ENCODE measurements around the gene OSCAR.
"Not testable (repeated sequence)": the region's sequence is repeated elsewhere in the genome, so short reads cannot be mapped to it uniquely, and the experiment has no call there.

Gene OSCAR

DNA sequence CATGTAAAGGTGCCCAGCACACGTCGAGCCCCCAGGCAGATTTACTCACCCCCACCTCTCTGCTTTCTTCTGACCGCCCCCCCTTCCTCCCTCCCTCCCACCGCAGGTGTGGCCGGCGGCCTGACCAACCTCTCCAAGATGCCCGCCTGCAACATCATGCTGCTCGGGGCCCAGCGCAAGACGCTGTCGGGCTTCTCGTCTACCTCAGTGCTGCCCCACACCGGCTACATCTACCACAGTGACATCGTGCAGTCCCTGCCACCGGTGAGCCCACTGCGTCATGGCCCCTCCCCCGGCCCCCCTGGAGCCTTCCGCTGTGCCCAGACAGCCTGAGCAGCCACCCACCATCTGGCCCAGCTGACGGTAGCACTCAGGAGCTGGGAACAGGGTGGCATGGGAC lies 23.8 kb upstream of the OSCAR start:
- no peak for DNase-seq (ENCODE audit: low spot score)

DNA sequence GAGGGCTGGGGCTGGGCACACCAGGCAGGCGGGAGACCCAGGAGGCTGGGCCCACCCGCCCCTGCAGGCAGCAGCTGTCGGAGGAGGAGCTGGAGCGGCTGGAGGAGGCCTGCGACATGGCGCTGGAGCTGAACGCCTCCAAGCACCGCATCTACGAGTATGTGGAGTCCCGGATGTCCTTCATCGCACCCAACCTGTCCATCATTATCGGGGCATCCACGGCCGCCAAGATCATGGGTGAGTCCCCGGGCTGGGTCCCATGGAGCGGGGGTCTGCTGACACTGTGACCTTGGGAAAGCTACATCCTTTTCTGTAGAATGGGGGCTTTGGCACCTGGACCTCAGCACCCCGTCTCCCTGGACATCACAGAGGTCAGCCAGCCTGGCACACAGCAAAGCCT lies 23.1 kb upstream of the OSCAR start:
- DNase-seq (ENCODE audit: low spot score): no peak

DNA sequence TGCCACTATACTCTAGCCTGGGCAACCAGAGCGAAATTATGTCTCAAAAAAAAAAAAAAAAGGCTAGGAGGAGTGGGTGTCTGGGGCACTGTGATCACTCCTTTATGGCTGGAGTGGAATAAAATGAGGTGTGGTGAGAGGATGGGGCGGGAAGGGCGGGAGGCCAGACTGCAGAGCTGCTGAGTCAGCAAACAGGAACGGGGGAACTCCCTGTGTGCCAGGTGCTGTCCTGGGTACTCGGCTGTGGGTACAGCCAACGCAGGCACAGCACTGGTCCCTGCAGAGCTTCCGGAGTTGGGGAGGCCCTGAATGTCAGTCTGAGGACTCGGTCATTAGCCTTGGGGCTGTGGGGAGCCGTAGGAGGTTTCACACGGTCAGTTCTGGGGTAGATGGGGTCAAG lies 20.7 kb upstream of the OSCAR start:
- DNase-seq (ENCODE audit: low spot score): no peak

DNA sequence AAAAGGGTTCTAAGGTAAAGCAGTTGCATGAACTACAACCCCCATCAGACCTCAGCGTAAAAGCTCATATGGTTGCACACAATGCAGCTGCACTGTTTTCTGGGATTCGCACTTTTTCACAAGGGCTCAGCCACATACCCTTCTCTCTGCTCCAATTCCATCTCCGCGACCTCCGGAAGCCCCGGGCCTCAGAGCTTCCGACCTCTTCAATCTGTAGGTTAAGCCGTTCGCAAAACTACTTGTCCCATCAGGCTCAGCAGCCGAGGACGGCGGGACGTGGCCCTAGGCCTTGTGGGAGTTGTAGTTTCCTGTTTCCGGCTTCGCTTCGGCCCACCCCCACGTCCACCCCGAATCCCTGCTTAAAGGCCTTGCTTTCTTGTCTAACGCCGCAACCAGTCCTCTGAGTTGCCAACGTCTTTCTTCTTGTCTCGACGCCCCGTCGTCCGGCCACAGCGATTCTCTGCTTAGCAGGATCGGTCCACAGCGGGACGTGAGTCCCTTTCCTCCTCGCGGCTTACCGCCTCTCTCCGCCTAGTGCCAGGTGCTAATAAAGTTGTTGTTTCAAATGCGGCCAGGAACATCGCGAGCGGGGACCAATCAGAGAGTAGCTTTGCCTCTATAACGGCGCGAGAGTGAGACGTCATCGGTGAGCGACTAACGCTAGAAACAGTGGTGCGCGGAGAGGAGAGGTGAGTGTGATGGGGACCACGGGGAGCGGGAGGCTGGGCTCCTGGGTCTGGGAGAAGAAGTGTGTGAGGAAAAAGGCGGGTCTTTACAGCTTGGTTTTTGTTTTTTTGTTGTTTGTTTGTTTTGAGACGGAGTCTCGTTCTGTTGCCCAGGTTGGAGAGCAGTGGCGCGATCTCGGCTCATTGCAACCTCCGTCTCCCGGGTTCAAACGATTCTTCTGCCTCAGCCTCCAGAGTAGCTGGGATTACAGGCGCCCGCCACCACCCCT lies 14.8 kb upstream of the OSCAR start, which contains the start of the genes PRPF31 and TFPT:
Gene PRPF31 (plus strand): TSS at position 646 of the 955 bp plus-strand sequence. CDS start 2,525 bp downstream, outside the sequence.
Gene TFPT (minus strand): TSS at position 549 of the 955 bp plus-strand sequence. CDS start 388 bp downstream, at position 161.
- DNase-seq (ENCODE audit: low spot score): peak; percentile 99

DNA sequence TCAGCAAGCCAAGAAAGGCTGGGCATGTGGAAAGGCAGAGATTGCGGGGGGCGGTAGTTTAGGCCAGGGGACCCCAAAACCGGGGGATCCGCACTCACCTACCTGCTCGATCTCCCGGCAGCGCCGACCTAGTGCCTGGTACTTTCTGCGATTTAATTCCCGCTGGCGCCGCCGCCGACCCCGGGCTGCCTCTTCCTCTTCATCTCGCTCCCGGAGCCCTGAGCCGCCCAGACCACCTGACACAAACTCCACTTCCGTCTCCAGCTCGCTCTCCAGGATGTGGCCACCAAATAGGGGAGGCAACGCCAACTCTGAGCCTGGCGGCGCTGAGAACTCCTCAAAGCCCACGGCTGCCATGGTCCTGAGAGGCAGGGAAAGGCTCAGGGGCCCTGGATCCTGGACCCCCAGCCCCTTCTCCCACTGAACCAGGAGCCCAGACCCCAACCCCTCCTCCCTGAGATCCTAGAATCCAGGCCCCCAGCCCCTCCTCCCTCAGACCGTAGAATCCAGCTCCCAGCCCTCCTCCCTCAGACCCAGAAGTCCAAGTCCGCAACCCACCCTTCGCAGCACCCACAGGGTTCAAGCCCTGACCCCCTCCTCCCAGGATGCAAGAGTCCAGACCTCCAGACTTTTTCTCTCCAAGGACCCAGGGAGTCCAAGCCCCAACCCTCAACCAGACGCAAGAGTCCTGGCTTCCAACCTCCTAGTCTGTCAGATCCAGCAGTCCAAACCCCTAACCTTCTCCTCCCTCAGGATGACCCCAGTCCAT lies 13.9 kb upstream of the OSCAR start:
- DNase-seq (ENCODE audit: low spot score): no peak

DNA sequence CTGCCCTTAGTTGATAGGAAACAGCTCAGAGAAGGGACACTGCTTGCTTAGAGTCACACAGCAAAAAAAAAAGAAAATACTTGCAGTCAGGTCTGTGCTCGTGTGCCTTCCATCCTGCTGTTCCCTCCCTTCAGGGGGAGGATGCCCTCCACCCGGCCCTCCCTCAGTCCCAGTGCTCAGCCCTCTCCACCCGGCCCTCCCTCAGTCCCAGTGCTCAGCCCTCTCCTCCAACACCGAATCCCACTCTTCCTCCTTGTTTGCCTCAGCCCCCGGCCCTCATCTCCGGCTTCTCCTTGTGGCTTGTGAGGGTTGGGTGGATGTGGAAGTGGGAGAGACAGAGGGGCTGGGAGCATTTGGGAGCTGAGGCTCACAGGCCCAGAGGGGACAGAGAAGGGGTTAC lies 9.0 kb upstream of the OSCAR start:
- DNase-seq (ENCODE audit: low spot score): no peak

DNA sequence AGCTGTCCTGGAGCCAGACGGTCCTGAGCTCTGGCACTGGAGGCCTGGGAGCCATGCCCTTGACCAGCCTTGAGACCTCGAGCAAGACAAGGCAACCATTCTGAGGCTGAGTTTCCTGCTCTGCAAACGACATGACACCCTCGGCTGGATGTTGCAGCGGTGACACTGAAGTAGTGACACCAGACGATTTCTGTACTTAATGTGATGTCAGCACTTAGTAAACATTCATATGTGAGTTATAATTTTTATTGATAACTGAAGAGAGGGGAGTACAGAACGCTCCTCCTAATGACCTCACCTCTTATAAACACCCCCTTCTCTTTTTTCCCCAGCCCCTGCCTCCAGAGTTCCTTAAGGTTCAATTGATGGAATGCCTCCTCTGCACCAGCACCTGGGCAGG lies 7.9 kb upstream of the OSCAR start:
- no peak for DNase-seq (ENCODE audit: low spot score)

DNA sequence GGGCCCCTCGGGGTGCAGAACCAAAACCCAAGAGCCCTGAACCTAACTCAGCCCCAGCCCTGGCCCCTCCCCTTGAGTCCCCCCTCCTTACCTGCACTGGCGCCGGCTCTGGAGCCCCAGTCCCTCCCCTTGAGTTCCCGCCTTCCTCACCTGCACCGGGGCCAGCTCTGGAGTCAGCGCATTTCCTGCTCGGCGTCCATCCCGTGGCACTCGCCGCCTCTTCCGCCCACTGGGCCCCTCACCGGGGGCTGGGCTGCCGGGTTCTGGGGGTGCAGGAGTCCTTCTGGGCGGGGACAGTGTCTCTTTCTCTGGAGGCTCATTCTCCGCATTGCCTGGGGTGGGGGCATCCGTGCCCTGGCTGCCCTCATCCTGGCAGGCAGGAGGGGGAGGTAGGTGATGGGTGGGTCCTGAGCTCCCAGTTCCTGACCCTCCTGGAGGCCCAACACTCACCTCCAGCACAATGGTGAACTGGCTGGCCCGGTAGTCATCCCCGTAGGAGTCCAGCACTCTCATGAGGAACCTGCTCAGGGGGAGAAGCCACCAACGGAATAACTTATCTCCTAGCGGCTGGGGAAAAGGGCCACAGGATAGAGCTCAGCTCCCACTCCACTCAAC lies 7.4 kb upstream of the OSCAR start:
- DNase-seq (ENCODE audit: low spot score): no peak

DNA sequence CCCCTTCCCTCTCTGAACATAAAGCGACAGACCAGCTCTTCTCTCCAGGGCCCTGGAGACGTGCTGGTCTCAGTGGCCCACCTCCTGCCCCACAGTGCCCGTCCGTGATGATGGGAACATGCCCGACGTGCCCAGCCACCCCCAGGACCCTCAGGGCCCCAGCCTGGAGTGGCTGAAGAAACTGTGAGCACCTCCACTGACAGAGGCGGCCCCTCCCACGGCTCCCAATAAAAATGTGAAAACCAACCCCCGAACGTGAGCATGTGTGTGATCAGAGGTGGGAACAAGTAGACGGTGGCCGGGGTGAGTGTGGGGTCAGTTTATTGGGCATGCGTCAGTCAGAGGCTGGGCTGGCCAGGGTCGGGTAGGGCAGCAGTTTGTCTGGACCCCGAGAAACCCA lies 6.1 kb upstream of the OSCAR start:
- DNase-seq (ENCODE audit: low spot score): no peak

DNA sequence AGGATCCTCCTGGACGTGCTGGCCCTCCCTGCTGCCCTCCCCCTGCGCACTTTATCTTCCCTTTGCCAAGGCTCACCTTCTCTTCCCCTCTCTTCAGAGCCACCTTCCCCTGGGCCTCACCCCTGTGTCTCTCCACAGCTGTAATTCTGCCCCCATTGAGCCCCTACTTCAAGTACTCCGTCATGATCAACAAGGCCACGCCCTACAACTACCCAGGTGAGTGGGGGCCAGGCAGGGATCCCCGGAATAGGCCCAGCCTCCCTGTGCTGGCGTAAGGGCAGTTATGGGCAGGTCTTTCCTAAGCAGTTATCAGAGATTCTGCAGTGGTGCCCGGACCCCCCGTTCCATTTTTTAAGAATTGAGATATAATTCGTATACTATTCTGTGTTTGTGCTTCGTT lies 5.2 kb upstream of the OSCAR start:
- no peak for DNase-seq (ENCODE audit: low spot score)

DNA sequence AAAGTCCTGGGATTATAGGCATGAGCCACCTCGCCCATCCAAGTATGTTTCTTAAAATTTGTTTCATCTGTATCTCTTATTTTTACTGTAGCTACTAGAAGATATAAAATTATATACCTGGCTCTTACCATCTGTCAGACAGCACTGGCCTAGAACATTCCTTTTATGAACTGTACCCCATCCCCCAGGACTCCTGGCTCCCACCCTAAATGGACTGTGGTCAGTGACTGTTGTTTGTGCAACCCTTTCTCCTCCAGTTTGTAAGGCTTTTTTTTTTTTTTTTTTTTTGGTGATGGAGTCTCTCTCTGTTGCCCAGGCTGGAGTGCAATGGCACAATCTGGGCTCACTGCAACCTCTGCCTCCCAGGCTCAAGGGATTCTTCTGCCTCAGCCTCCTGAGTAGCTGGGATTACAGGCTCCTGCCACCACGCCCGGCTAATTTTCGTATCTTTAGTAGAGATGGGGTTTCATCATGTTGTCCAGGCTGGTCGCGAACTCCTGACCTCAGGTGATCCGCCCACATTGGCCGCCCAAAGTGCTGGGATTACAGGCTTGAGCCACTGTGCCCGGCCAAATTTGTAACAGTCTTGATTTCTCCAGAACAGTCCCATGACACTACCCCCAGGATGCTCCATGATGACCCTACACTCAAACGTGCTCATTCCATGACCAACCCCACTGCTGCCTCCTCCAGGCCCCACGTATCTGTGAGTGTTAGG lies 4.6 kb upstream of the OSCAR start:
- no peak for DNase-seq (ENCODE audit: low spot score)

DNA sequence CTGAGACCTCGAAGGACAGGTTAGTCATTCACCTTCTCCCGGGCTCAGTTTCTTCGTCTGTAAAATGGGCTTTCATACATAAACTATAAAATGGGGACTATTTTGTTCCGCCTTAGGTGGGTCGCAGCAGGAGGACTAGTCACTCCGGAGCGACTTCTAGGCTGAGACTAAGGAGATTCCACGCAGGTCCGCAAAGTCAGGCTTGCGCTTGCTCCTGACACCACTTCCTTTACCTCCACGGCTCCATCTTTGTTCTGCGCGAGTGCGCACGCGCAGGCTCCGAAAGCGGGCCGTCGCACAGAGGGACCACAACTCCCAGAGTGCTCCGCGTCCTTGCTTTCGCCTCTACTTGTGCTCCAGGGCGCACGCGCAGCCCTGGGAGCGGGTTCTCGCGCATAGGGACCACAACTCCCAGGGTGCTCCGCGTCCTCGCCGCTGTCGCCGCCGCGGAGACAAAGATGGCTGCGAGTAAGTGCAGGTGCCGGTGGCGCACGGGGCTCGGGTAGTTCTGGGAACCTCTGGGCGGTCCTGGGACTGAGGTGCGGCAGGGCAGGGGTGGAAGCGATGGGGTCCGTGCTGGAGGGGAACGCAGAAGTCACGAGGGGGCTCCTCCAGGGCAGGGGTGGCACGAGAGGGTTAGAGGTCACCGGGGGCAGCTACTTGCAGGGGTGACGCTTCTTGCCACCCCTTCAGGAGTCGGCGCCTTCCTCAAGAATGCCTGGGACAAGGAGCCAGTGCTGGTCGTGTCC lies 2.0 kb upstream of the OSCAR start, which contains the start of gene NDUFA3:
Gene NDUFA3 (plus strand): TSS at position 435 of the 749 bp plus-strand sequence. CDS start 24 bp downstream, at position 459.
- DNase-seq (ENCODE audit: low spot score): peak; percentile 100

DNA sequence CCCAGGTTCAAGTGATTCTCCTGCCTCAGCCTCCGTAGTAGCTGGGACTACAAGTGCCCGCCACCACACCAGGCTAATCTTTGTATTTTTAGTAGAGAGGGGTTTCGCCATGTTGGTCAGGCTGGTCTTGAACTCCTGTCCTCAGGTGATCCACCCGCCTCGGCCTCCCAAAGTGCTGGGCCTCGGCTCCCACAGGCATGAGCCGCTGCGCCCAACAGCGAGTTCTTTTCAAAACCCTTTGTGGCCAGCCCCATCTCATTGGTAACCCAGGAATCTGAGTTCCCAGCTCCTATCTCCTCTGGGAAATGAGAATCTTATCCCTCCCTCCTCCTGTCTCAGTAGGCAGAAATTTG lies 724 bp downstream of the OSCAR start:
- DNase-seq (ENCODE audit: low spot score): not testable (repeated sequence)

DNA sequence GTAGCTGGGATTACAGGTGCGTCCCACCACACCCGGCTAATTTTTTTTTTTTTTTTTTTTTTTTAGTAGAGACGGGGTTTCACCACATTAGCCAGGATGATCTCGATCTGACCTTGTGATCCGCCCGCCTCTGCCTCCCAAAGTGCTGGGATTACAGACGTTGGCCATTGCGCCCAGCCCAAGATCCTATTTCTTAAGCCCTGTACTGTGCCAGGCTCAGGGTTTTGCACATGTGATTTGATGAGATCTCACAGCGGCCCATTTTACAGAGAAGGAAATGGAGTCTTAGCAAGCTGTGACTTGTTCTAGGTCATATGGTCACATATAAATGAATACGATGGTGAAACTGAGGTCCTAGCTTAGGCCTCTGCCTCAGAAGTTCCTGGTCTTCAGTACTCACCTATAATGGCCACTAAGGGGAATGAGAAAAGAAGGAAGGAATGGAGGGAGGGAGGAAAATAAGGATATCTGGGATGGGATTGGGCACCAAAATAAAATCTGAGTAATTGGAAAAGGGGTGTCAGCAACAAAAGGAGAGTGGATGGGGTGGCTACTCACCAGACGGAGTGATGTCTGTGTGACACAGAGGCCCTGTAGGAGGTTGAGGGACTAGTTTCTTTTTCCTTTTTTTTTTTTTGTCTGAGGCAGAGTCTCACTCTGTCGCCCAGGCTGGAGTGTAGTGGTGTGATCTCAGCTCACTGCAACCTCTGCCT lies 1.3 kb downstream of the OSCAR start:
- DNase-seq (ENCODE audit: low spot score): no peak

DNA sequence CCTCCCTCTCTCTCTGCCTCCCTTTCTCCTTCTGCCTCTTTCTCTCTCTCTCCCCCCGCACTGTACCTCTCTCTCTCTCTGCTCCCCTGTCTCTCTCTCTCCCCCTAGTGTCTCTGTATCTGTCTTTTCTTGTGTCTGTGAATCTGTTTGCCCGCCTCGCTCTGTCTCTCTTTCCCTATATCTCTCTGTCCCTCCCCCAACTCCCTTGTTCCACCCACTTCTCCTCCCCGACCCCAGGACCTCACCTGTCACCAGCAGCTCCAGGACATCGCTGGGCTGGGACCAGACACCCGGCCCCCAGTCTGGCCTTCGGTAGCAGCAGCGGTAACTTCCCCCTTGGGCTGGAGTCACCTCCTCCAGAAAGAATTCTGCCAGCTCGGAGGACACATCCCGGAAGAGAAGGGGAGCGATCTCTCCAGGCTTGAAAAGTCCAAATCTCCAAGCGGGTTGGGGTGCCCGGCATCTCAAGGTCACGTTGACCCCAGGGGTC lies 3.9 kb downstream of the OSCAR start:
- DNase-seq (ENCODE audit: low spot score): peak; percentile 27

DNA sequence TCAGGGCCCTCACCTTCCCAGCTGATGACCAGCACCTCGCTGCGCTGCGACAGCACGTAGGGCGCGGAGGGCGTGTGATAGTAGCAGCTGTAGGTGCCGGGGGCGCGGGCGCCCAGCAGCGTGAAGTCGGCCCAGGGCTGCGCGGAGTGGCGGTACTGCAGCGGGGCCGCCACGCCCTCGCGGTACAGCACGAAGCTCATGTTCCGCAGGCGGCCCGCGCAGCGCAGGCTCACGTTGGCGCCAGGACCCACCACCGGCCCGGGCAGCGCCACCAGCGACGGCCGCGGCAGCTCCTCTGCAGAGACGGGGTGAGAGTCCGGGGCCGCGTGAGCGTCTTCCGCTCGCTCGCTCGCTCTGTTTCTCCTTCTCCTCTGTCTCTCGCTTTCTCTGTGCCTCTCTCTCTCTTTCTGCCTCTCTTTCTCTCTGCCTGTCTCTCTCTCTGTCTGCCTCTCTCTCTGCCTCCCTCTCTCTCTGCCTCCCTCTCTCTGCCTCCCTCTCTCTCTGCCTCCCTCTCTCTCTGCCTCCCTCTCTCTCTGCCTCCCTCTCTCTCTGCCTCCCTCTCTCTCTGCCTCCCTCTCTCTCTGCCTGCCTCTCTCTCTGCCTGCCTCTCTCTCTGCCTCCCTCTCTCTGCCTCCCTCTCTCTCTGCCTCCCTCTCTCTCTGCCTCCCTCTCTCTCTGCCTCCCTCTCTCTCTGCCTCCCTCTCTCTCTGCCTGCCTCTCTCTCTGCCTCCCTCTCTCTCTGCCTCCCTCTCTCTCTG lies 4.6 kb downstream of the OSCAR start:
- DNase-seq (ENCODE audit: low spot score): peak; percentile 77

DNA sequence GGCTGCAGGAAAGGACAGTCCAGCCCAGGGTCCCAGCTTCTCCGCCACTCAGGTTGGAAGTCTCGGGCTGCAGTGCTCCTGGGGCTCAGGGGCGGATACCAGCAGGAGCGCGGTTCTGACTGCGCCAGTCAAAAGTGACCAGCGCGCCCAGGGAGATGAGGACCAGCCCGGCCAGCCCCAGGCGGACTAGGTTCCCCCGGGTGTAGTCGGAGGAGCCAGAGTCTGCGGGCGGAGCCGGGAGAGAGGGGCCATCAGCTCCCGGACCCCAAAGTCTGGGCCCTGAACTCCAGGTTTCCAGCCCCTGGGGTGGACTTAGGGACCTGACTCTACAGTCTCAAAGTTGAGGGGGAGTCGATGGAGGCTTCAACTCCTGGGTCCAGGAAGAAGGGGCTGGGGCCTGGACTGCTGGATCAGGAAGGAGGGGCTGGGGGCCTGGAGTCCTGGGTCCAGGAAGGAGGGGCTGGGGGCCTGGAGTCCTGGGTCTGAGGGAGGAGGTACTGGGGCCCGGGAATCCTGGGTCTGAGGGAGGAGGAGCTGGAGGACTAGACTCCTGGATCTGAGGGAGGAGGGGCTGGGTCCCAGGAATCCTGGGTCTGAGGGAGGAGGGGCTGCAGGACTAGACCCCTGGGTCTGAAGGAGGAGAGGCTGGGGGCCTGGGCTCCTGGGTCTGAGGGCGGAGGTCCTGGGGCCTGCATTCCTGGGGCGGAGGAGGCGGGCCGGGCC lies 5.3 kb downstream of the OSCAR start:
- no peak for DNase-seq (ENCODE audit: low spot score)

DNA sequence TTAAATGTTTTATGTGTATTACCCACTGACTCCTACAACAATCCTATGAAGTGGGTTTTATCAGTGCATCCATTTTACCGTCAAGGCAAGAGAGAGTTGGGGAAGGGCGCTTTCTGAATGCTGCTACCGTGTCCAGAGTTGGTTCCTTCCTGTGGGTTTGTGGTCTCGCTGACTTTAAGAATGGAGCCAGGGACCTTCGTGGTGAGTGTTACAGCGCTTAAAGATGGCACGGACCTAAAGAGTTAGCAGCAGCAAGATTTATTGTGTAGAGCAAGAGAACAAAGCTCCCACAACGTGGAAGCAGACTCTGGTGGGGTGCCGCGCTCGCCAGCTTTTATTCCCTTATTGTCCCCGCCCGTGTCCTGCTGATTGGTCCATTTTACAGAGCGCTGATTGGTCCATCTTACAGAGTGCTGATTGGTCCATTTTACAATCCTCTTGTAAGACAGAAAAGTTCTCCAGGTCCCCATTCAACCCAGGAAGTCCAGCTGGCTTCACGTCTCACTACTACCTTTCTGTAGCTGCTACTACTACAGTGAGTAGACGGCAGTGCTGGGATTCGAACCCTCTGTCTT lies 6.1 kb downstream of the OSCAR start:
- no peak for DNase-seq (ENCODE audit: low spot score)

All from iPS-NIHi11 (cell line).